GM21723 (cell line): Measurements from ENCODE around the gene PASD1.
"Not testable (repeated sequence)": the region's sequence is repeated elsewhere in the genome, so short reads cannot be mapped to it uniquely, and the experiment has no call there.

Experiments used
- ATAC-seq: cut with Tn5 transposase; IDR thresholded peaks from one replicate; pipeline ENCODE4 v1.9.1; 2021; ENCODE audit warnings: mild to moderate bottlenecking, moderate library complexity; ENCODE audit not compliant: unreplicated experiment

Gene PASD1, protein sequence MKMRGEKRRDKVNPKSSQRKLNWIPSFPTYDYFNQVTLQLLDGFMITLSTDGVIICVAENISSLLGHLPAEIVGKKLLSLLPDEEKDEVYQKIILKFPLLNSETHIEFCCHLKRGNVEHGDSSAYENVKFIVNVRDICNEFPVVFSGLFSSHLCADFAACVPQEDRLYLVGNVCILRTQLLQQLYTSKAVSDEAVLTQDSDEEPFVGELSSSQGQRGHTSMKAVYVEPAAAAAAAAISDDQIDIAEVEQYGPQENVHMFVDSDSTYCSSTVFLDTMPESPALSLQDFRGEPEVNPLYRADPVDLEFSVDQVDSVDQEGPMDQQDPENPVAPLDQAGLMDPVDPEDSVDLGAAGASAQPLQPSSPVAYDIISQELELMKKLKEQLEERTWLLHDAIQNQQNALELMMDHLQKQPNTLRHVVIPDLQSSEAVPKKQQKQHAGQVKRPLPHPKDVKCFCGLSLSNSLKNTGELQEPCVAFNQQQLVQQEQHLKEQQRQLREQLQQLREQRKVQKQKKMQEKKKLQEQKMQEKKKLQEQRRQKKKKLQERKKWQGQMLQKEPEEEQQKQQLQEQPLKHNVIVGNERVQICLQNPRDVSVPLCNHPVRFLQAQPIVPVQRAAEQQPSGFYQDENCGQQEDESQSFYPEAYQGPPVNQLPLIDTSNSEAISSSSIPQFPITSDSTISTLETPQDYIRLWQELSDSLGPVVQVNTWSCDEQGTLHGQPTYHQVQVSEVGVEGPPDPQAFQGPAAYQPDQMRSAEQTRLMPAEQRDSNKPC

GRCh38 chrX:151563449-151563848, at the start of gene PASD1:
TSS of gene PASD1 (plus strand) at chrX:151563675. CDS start at chrX:151601554, 37,879 bp downstream.
- no peak for ATAC-seq

GRCh38 chrX:151515237-151515636, 48.2 kb upstream of the PASD1 start:
- no peak for ATAC-seq

DNA sequence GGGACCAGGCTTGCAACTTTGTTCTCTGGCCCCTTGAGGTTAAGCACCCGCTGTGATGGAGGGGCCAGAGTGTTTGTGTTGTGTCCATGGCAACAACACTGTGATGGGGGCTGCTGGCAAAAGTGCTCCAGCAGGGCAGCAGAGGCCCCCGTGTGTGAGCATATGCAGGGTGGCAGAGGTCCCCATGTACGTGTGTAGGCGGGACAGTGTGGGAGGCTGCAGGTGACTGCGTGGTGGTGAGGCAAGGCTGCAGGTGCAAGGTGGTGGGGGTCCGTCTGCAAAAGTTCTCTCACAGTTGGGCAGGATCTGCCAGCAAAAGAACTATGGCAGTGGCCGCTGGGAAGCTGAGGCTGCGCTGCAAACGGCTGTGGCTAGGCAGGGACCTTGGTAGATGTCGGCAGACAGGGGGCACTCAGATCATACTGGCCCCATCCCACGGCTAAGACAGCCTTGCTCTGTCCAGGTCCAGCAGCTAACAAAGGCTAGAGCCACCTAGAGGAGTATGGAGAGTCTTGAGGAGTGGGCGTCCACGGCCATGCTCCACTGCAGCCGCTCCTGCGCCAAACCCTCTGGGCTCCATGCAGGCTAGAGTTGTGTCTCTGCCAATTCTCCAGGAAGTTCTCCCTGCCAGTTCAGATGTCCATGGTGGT, 46.8 kb upstream of the PASD1 start:
- ATAC-seq: no peak

- ATAC-seq: no peak
Measured at GRCh38 chrX:151517421-151517820, 46.1 kb upstream of the PASD1 start.

DNA sequence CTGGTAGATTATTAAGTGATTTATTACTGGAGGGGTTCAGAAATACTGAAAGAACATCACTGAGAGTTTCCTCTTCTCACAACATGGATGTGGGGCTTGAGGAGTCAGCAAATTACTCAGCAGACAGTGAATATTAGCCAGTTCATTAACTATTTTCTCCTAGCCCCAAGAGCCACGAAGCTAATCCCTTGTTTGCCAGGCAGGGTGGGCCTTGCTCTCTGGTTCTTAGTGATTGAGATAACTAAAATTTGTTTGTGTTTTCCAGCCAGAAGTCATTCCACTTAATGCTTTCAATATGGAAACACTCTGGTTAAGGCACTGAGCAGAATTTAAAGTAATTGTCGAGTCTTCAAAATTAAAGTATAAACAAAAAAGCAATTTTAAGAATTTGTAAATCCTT, 40.1 kb upstream of the PASD1 start:
- no peak for ATAC-seq

GRCh38 chrX:151536571-151536970, 26.9 kb upstream of the PASD1 start:
- ATAC-seq: no peak

DNA sequence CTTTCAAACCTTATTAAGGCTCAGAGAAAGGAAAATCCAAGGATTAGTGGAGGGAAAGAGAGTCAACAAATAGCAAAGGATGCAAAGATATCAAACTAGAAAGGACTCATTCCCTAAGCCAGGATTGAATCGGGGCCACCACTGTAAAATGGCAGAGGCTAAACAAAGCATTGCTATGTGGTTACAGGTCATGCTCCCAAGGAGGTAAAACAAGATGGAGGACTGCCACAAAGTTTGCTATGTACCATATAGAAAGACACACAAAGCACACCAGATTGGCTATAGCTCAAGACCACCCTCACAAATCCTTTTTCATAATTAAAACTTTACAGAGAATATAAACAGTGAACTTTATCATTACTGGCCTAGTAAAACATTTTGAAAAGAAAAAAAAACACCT, 25.9 kb upstream of the PASD1 start:
- ATAC-seq: no peak

DNA sequence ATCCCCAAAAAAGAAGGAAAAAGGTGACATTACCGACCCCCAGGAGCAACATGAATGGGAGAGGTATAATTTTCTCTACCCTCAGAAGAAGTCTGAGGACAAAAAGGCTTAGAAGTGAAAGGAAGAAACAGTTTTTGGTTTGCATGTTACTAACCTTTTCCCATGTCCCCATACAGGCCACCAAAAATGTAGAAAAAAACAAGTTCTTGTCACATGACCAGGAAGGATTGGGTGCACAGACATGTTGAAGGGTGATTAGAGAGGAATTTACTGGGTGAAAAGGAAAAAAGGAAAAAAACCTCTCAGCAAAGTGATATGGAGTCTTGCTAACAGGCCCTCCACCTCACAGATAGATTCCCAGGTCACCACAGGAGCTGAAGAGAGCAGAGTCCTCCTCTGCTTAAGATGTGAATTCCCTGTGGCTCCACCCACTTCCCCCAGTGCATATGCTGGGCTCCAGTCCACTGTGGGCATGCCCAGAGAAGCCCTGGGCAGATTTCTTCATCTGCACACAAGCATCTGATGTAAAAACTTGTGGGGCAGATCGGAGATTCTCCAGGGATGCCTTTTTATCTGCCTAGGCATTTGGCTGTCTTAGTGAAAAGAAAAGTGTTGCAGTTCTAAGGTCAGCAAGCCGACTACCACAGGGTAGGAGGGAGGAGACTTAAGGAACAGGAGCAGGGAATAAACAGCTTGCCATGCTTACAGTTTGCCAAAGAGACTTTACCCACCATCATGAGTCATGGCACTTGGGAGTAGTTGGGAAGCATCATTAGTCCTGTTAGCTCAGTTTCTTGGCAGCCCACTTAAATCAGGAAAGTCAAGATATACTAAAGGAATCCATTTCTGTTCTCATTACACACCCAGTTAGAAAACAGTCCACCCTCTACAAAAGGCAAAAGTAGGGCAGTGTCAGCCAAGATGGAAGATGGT, 25.0 kb upstream of the PASD1 start:
- ATAC-seq: no peak

GRCh38 chrX:151543706-151544105, 19.8 kb upstream of the PASD1 start:
- peak; percentile 78 for ATAC-seq

DNA sequence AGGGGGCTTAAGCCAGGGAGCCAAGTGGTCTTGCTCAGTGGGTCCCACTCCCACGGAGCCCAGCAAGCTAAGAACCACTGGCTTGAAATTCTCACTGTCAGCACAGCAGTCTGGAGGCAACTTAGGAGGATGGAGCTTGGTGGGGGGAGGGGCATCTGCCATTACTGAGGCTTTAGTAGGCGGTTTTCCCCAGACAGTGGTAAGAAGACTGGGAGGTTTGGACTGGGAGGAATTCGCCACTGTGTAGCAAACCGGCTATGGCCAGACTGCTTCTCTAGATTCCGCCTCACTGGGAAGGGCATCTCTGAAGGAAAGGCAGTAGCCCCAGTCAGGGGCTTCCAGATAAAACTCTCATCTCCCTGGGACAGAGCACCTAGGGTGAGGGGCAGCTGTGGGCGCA, 17.2 kb upstream of the PASD1 start:
- not testable (repeated sequence) for ATAC-seq

DNA sequence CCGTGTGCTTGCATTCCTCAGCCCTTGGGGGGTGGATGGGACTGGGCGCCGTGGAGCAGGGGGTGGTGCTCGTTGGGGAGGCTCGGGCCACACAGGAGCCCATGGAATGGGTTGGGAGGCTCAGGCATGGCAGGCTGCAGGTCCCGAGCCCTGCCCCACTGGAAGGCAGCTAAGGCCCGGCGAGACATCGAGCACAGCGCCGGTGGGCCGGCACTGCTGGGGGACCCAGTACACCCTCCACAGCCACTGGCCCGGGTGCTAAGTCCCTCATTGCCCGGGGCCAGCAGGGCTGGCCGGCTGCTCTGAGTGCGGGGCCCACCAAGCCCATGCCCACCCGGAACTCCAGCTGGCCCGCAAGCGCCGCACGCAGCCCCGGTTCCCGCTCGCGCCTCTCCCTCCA, 12.3 kb upstream of the PASD1 start:
- ATAC-seq: not testable (repeated sequence)

DNA sequence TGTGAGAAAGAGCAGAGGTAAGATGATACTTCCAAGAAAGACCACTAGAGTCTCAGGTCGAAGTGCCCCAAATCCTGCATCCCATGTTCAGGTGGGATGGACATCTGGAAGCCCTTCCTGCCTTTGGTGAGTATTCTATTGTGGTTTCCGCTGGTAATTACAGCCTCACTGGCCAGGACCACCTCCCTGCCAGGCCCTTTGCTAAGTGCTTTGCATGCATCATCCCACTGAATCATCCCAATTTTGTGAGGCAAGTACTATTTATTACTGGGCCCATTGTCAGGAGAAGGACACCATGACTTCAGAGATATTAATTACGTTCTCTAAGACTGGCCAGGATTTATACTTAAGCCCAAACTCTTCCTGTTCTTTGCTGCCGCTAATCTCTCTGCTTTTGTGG, 10.7 kb upstream of the PASD1 start:
- no peak for ATAC-seq

- ATAC-seq: not testable (repeated sequence)
Measured at GRCh38 chrX:151555301-151555700, 8.2 kb upstream of the PASD1 start.

- not testable (repeated sequence) for ATAC-seq
Measured at GRCh38 chrX:151562485-151562884, 990 bp upstream of the PASD1 start.

- not testable (repeated sequence) for ATAC-seq
Measured at GRCh38 chrX:151563003-151563402, 472 bp upstream of the PASD1 start.

DNA sequence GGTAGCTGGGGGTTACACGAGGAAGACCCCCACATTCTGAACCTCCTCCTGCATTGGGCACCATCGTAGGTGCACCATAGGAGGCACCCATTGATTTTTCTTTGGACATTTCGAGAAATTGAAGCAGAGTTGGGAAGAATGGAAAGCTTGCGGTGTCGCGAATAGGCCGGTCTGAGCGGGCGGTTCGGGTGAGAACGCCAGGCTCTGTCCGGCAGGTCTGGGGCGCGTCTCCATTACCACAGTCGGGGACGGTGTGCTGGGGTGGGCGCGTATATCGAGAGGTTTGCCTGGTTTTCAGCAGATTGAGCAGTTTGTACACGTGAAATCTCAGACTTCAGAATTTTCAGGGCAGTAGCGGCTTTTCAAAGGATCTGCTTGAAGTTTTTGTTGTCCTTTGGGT, 560 bp downstream of the PASD1 start:
- ATAC-seq: no peak

DNA sequence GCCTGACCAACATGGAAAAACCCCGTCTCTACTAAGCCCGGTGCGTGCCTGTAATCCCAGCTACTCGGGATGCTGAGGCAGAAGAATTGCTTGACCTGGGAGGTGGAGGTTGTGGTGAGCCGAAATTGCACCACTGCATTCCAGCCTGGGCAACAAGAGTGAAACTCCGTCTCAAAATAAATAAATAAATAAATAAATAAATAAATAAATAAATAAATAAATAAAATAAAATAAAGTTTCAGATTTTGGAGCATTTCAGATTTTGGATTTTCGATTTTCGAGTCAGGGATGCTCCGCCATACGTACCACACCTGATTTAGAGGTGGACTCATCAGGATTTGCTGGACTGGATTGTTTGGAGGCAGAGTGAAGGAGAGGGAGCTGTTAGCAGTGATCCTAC, 3.4 kb downstream of the PASD1 start:
- not testable (repeated sequence) for ATAC-seq

DNA sequence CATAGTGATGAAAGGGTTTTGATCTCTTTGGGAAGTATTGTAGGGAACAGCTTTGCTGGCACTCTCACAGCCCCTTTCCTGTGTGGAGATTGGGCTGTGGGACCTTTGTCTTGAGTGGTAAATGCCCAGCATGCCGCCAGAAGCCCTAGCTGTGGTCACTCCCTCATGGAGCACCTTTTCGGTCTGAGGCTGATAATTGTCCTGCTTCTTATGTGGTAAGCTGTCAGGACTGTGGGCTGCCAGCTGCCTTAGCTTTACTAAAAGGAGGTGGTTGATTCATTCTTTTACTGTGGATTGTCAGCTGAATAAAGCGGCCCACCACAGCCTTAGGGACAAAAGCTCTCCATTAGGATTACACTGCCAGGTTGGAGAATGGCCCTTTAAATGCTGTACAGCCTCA, 7.1 kb downstream of the PASD1 start:
- no peak for ATAC-seq

- not testable (repeated sequence) for ATAC-seq
Measured at GRCh38 chrX:151593384-151593783, 29.9 kb downstream of the PASD1 start.

DNA sequence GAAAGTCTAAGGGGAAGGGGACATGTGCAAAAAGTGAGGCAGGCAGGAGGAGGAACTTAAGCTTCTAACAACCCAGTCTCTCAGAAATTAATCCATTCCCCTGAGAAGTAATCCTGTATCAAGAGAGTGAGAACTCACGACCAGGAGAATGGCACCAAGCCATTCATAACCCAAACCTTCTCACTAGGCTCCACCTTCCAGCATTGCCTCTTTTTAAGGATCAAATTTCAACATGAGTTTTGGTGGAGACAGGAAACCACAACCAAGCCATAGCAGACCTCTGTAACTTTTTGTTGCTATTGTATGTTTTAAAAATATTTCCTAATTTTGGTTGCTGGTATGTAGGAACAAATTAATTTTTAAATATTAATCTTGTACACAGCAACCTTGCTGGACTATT, 32.8 kb downstream of the PASD1 start:
- no peak for ATAC-seq

DNA sequence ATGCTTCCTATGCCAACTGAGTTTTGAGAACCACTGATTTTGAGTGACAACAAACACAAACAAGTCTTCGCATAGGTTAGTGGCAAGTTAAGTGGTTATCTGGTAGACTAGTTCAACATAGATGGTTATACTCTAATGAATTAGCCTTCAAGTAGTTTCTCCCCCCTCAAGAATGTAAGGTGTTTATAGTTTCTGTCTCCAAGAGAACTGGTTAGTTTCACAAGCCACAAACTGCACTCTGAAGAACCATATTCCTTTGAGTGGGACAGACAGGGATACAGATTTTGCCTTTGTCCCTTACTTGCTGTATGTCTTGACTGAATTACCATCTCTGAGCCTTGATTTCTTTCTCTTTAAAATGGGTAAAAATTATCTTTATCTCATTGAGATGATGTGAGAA, 41.5 kb downstream of the PASD1 start:
- ATAC-seq: no peak
